Stimulated activated CD8-positive, alpha-beta memory T cell treated with anti-CD3 and anti-CD28 coated beads, Interleukin-7, amount 100 ng/mL, for 48 hours (primary cell): ENCODE data around the gene CDK5RAP2.
"Not testable (repeated sequence)": the region's sequence is repeated elsewhere in the genome, so short reads cannot be mapped to it uniquely, and the experiment has no call there.

Experiments used
- DNase-seq, 2 donors: peaks; one replicate each; pipeline ENCODE4 v3.0.0-alpha.2; 2020; ENCODE audit warnings: low read depth in 1 of 2; ENCODE audit errors: extremely low read depth in 1 of 2

Gene CDK5RAP2

GRCh38 chr9:120475341-120475740, 104.6 kb downstream of the CDK5RAP2 start:
- DNase-seq: no peak

GRCh38 chr9:120474591-120475243, 105.2 kb downstream of the CDK5RAP2 start:
- no peak for DNase-seq

DNA sequence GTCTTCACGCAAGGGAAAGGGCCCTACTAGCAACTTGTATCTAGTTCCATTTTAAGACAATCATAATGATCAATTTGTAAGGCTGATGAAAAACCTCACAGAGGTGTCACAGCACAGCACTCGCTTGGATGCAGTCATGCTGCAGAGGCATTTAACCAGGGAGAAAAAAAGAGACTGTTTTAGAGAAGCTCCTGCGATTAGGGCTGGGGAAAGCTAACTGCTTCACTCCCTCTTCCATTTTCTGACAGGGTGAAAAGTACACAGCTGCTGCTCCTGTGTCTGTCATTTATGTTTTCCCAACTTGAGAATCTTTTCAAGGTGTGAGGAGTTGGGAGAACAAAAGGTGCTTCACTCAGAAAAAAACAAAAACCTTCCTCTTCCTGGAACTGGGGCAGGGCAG, 106.4 kb downstream of the CDK5RAP2 start:
- no peak for DNase-seq

DNA sequence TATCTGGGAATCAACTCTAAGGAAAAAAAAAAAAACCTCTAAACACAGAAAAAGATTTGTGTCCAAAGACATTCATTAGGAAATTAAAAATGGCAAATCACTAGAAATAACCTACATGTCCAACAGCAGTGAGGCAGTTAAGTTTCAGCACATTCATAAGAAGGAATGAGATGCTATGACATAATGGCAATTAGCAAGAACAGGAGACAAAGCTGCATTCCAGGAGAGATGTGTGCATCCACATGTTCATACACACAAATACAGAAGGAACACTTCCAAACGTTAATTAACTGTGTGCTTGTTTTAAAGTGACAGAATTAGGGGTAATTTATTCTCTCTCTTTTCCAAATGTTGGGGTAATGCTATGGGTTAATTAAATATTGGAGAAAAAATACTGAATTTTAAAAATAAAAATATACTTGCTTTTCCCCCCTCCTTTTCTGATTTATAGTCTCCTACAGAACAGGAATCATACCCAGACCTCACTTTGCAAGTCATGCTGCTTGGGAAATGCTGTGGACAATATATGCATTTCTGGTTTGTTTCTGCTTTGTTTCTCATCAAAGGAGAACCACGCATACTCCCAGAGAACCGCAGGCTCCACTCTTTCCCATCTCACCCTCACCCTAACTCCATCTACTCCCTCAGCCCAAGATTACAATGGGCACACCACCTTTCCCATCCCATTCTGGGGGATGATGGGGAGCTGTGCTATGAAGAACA, 114.1 kb downstream of the CDK5RAP2 start:
- no peak for DNase-seq

DNA sequence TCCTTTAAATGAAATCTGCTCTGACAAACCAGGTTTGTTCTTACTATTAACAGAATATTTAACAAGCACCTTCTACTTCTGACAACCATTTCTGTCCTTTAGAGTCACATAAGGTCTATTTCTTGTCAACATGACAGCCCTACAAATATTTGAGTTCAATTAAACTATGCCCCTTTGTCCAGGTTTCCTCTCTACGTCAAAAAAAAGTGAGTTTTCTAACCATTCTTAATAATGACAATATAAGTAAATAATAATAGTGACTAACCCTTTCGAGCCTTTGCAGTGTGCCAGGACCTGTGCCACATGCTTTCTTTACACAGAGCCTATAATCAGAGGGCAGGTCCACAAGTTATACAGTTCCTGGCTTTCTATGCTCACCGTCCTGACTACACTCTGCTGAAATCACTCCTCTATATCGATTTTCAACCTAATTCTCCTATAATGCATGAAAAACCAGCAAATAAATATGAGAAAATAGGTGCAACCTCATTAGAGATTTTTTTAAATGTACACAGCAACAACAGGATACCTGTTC, 115.0 kb downstream of the CDK5RAP2 start:
- DNase-seq: no peak

DNA sequence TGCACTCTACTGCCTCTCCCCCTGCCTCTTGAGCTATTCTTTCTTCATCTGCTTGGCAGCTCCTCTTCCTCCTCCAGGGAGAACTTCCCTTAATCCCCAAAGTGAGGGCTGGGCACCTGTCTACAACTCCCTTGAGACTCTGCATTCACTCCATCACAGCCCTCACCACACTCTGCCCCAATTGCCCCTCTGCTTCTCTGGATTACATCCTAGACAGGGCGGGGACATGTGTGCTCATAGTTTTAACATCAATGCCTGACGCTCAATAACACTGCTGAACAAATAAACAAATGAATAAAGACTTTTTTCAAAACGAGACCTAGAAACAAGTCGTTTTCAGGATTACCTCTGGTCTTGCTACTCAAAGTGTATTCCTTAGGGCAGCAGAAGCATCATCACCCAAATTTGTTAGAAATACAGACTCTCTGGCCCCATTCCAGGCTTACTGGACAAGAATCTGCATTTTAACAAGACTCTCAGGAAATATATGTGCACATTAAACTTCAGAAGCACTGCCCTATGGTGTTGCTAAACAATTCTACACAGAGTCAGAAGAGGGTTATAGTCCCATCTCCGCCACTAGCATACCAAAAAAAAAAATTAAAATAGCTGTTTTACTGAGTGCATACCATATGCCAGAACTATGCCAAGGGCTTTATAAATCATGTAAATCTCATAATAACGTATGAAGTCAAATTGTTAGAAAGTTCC, 115.6 kb downstream of the CDK5RAP2 start:
- no peak for DNase-seq

DNA sequence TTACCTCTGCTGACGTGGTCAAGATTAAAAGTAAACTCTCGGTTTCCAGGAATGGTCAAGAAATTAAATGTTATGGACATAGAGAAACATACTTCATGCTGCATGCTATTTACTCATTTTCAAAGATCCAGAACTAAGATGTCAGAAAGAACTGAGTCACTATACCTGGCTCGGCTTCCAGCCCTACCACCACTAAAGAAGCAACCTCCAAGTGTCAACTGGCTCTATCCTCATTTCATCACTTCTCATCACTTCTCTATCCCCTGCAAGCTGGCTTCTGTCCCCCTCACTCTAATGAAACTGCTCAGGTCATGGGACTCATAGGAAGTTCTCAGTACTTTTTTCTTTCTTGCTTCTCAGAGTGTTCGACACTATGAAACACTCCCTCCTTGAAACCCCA, 116.2 kb downstream of the CDK5RAP2 start:
- DNase-seq: no peak

- DNase-seq: not testable (repeated sequence)
Measured at GRCh38 chr9:120461677-120462076, 118.3 kb downstream of the CDK5RAP2 start.

DNA sequence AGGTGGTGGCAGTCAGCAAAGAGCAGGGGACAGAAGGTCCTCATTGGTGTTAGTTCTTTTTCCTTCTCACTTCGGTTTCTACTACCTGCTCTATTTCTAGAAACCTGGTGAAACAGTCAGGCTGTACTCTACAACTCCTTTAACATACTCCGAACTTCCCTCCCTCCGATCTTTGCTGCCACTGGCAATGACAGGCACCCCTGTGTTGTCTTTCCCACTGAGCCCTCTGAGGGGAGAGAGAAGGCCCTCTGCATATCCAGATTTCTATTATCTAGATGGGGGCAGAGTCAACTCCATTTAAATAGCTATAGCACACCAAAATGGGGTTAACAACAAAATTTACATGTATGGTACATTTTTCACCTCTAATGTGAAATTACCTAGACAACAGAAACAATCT, 123.7 kb downstream of the CDK5RAP2 start:
- DNase-seq: no peak

GRCh38 chr9:120454467-120454866, 125.5 kb downstream of the CDK5RAP2 start:
- no peak for DNase-seq

DNA sequence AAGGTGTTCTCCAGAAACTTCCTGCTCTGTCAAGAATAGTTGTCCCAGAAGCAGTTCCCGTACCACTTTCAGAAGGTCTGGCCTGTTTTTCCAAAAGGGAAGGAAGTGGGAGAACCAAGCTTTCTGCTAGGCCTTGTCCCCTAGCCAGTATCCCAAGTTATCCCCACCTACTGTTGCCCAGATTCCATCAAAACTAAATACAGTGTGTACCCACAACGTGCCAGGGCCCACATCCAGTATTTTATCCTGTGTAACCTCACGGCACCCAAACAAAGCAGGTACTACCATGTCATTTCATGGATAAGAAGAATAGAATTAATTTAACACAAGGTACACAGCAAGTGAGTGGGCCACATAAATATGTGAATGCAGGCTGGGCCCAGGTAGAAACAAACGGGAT, 126.2 kb downstream of the CDK5RAP2 start:
- DNase-seq: no peak

DNA sequence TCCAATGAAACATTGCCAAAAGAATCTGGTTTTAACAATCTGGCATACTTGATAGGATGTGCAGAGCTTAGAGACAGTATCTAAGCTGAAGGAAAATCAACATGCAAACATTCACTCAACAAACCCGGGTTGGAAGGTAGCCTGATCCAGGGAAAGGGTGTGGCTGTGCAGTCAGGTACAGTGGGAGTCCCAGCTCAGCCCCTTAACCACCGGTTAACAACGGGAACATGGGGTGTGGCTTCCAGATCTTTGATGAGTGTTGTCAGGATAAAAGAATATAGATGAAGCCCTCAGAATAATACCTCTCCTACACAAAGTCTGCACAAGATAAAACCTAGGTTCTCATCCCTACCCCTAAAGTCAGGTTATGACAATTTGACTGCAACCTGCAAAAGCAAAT, 127.3 kb downstream of the CDK5RAP2 start:
- no peak for DNase-seq

DNA sequence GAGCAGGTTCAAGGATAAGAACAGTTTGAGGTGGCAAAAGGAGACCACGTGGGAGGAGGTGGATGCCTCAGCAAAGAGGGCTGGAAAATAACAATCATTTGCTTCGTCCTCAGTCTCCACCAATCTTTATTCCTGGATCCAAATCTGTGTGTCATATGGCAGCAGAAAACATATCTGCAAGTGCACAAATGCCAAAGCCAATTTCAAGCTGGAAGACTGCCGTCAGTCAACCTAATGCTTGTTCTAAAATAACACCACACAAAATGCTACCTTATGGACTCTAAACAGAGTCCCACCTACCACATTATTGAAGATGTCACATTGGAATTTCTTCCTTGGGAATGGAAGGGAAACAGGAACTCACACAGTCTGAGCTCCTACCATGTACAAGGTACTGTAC, 129.1 kb downstream of the CDK5RAP2 start:
- DNase-seq: no peak

- DNase-seq: no peak
Measured at GRCh38 chr9:120449566-120449965, 130.4 kb downstream of the CDK5RAP2 start.

DNA sequence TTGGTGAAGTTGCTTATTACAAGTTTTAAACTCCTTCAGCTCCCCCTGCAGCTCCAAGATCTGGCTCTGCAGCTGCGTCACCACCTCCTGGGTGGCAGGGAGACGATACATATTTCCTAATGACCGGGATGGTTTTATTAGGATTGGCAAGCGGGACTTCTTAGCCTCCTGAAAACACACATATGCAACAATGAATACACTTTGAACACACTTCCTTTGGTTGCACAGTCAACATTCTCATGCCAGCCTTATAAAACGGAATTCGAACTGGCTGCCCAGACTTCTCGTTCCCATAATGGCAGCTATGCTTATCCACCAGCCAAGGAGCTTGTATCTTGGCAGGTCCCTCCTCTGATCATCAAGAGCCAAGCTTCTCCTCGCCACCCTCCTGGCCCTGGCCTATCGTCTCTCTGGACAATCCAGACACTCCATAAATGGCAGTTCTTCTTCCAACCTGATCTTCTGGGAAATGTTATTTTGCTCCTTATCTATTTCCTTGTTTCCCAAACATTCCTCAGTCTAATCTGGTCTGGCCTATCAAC, 131.9 kb downstream of the CDK5RAP2 start:
- no peak for DNase-seq

DNA sequence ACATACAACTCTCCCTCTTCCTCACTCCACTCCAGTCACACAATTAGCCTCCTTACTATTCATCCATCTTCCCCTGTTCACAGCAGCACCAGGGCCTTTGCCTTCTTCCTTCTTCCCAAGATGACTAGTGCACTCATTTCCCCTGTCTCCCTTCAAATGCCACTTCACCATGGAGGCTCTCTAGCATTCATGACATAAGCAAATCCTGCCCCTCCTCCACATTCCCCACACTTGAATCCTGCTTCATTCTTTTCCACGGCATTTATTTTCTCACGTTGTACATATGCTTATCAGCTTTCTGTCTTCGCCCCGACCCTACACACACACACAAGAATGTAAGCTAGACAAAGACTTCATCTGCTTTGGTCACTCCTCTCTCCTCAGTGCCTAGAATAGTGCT, 133.3 kb downstream of the CDK5RAP2 start:
- DNase-seq: no peak

DNA sequence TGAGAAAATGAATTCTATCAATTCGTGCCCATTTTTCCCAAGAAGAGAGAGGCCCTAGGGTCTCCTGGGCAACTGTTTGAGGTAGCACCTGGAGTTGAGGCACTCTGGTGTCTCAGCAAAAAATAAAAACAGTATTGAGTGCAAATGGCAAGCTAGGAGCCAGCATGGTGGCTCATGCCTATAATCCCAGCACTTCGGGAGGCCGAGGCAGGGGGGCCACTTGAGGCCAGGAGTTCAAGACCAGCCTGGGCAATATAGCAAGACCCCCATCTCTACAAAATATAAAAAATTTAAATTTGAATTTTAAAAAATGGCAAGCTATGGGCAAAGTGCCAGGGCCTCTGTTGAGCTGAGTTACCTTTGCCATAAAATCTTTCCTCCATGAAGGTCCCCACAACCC, 136.0 kb downstream of the CDK5RAP2 start:
- DNase-seq: no peak

DNA sequence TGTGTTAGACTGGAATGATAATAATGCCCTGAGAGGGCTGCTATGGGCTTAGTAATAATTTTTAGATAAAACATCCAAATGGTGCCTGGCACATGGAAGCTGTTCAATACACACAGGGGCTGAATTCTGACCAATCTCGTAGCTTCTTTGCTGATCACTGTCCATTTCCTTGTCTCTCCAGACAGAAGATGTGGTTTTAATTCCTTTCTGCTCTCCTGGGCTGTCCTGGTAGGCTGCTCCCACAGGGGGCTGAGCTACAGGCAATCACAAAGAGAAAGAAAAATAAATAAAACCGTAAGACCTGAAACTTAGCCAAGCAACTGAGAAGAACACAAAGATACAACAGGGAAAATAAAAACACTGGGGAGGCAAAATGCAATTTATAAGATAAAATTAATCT, 136.5 kb downstream of the CDK5RAP2 start:
- DNase-seq: no peak

- no peak for DNase-seq
Measured at GRCh38 chr9:120442308-120442995, 137.5 kb downstream of the CDK5RAP2 start.

GRCh38 chr9:120441426-120442307, 138.3 kb downstream of the CDK5RAP2 start:
- DNase-seq: no peak
